ENCODE measurements around the gene REV3L. TPM values are rescaled to one million over a fixed set of nuclear protein-coding genes. Genes with fewer than 3 reads are reported as not detected.
A peak's percentile ranks its signal among the peaks of the same experiment; 100 is the strongest.

Gene REV3L
- total and polyA plus RNA-seq, 2 donors (not counting 3 experiments of a cell fraction or from before 2014, with no cell fraction given): 6.0 to 22.7 TPM

DNA sequence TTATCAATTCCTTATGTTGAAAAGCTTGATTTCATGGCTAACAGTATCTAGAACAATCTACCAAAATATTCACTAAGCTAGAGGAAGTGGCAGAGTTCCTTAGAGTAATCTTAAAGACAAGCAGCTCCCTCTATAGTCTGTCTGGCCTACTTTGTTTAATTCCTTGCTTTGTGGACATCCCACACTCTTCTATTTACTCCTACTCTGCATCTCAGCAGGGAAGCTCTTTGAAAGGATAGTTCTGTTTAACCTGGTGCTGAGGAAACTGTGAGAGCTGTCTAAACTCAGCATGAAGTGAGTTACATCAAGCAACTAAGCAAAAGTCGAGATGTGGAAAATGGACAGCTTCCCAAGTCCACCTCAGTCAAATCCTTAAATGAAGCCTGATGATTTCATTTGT is 4.3 kb downstream of the REV3L start:
- H3K9ac ChIP-seq (replicated peaks; ENCODE audit: extremely low read depth, insufficient read depth, low read length): no peak overlapping the region
- H3K9me1 ChIP-seq (replicated peaks; ENCODE audit: control insufficient read depth, extremely low read depth, insufficient read depth, low read length): no peaks in the 10 kb centered on the region
- H2AFZ ChIP-seq (ENCODE audit: low read depth, low read length): no peak overlapping the region
- H3K4me2 ChIP-seq (ENCODE audit: insufficient read depth, low read length): peak overlapping the region; percentile 54
- peaks cover 67% of the 10 kb centered on the region for H3K79me2 ChIP-seq (ENCODE audit: control insufficient read depth, insufficient read depth, low read length)
- no peaks in the 10 kb centered on the region for H4K20me1 ChIP-seq (replicated peaks; ENCODE audit: control insufficient read depth, extremely low read depth, insufficient read depth, low read length)
- CTCF ChIA-PET: interaction anchor here (0.6 to 2.8 kb wide), 60 partner anchors 9 to 565 kb away, joined by 3 to 98 read pairs (median 5); partner anchors contain the start of gene TRAF3IP2
- POLR2A ChIA-PET: interaction anchor here (0.7 to 1.1 kb wide), 3 partner anchors 89 to 220 kb away, joined by 3 read pairs; a partner anchor contains a TSS
- peak overlapping the region; percentile 10 for H3K27ac ChIP-seq (ENCODE audit: insufficient read depth, low read depth, low read length)
- no TSS peak for BruUV-seq (replicated peaks)
- H3K4me1 ChIP-seq (ENCODE audit: control insufficient read depth, extremely low read depth, insufficient read depth, low read length): peaks cover 29% of the 10 kb centered on the region
- H3K36me3 ChIP-seq (ENCODE audit: control insufficient read depth in 2 of 2, extremely low read depth in 1 of 2, insufficient read depth in 2 of 2, low read length in 2 of 2): no peaks in the 10 kb centered on the region
- intact Hi-C loops (cut with micrococcal nuclease): loop anchor here (1.0 kb wide), 2 partner anchors 117 to 219 kb away; a partner anchor contains a TSS
- no peaks in the 10 kb centered on the region for H3K9me3 ChIP-seq (replicated peaks; ENCODE audit: control insufficient read depth, insufficient read depth, low read length)
- H3K27me3 ChIP-seq (ENCODE audit: control insufficient read depth in 2 of 2, insufficient read depth in 2 of 2, low read length in 2 of 2): no peaks in the 10 kb centered on the region
- dilution Hi-C loops (cut with MboI; ENCODE audit: extremely low pct_ligation_motif_present, low sequenced_read_pairs): no loop called here
- peak; percentile 70 for DNase-seq (ENCODE audit: low read depth, low spot score)
- no peak for TF ChIP-seq POLR2A (IDR thresholded peaks at IDR 0.05; ENCODE audit: low read depth, low read length)
- no peak for TF ChIP-seq GATA2 (IDR thresholded peaks at IDR 0.05; ENCODE audit: insufficient read depth, insufficient read length, low read depth, low read length)
- TF ChIP-seq, protein P1, sequence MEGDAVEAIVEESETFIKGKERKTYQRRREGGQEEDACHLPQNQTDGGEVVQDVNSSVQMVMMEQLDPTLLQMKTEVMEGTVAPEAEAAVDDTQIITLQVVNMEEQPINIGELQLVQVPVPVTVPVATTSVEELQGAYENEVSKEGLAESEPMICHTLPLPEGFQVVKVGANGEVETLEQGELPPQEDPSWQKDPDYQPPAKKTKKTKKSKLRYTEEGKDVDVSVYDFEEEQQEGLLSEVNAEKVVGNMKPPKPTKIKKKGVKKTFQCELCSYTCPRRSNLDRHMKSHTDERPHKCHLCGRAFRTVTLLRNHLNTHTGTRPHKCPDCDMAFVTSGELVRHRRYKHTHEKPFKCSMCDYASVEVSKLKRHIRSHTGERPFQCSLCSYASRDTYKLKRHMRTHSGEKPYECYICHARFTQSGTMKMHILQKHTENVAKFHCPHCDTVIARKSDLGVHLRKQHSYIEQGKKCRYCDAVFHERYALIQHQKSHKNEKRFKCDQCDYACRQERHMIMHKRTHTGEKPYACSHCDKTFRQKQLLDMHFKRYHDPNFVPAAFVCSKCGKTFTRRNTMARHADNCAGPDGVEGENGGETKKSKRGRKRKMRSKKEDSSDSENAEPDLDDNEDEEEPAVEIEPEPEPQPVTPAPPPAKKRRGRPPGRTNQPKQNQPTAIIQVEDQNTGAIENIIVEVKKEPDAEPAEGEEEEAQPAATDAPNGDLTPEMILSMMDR (IDR thresholded peaks at IDR 0.05; ENCODE audit: extremely low read depth in 1 of 2, insufficient read depth in 1 of 2, low read depth in 1 of 2, low read length in 2 of 2): peak in 1 of 2 donors; percentile 24
- no peak overlapping the region for H3K4me3 ChIP-seq (replicated peaks in 1 of 3; ENCODE audit: insufficient read depth in 1 of 3, low read depth in 1 of 3, low read length in 3 of 3)
- no peak for FAIRE-seq

DNA sequence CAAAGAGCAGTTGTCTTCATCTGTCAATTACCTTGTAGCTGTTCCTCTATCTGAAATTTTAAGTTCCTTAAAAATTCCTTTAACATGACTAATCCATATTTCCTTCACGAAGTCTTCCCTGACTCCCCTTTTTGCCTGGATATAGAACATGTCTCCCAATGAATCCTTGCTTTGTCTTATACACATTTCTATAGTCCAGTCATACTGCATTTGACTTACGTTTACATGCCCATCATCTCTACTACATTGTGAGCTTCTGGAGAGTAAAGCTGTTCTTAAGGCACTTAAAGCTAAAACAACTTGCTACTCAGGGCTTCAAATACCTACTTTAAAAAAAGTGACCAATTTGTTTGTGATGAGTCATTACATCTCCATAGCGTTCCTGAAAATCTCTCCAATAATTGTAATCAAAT is 4.9 kb downstream of the REV3L start:
- peak; percentile 8 for FAIRE-seq
- H2AFZ ChIP-seq (ENCODE audit: low read depth, low read length): no peak overlapping the region

More for the DNA sequence above, 4.9 kb downstream of the REV3L start:
- BruUV-seq (replicated peaks): no TSS peak
- TF ChIP-seq FOS (IDR thresholded peaks at IDR 0.05; ENCODE audit: borderline replicate concordance, insufficient read depth, low read length): peak; percentile 59
- peak; percentile 60 for TF ChIP-seq JUN (IDR thresholded peaks at IDR 0.05; ENCODE audit: borderline replicate concordance, insufficient read depth, insufficient read length, low read depth)
- TF ChIP-seq, protein P1 (IDR thresholded peaks at IDR 0.05; ENCODE audit: extremely low read depth in 1 of 2, insufficient read depth in 1 of 2, low read depth in 1 of 2, low read length in 2 of 2): no peak
- TF ChIP-seq POLR2A (IDR thresholded peaks at IDR 0.05; ENCODE audit: low read depth, low read length): no peak
- intact Hi-C loops (cut with micrococcal nuclease) (loop anchor here (1.0 kb wide), 2 partner anchors 117 to 219 kb away; a partner anchor contains a TSS), dilution Hi-C loops (cut with MboI; ENCODE audit: extremely low pct_ligation_motif_present, low sequenced_read_pairs) (no loop called here)
- DNase-seq (ENCODE audit: low read depth, low spot score): peak; percentile 65
- Histone ChIP-seq H3K4me2 (ENCODE audit: insufficient read depth, low read length) (peak overlapping the region; percentile 54), H3K4me1 (ENCODE audit: control insufficient read depth, extremely low read depth, insufficient read depth, low read length) (peaks cover 29% of the 10 kb centered on the region), H3K27me3 (ENCODE audit: control insufficient read depth in 2 of 2, insufficient read depth in 2 of 2, low read length in 2 of 2) (no peaks in the 10 kb centered on the region), H3K4me3 (replicated peaks in 1 of 3; ENCODE audit: insufficient read depth in 1 of 3, low read depth in 1 of 3, low read length in 3 of 3) (no peak overlapping the region), H3K9ac (replicated peaks; ENCODE audit: extremely low read depth, insufficient read depth, low read length) (no peak overlapping the region), H4K20me1 (replicated peaks; ENCODE audit: control insufficient read depth, extremely low read depth, insufficient read depth, low read length) (no peaks in the 10 kb centered on the region), H3K9me3 (replicated peaks; ENCODE audit: control insufficient read depth, insufficient read depth, low read length) (no peaks in the 10 kb centered on the region), H3K36me3 (ENCODE audit: control insufficient read depth in 2 of 2, extremely low read depth in 1 of 2, insufficient read depth in 2 of 2, low read length in 2 of 2) (no peaks in the 10 kb centered on the region), H3K27ac (ENCODE audit: insufficient read depth, low read depth, low read length) (peak overlapping the region; percentile 59), H3K79me2 (ENCODE audit: control insufficient read depth, insufficient read depth, low read length) (peaks cover 71% of the 10 kb centered on the region), H3K9me1 (replicated peaks; ENCODE audit: control insufficient read depth, extremely low read depth, insufficient read depth, low read length) (no peaks in the 10 kb centered on the region)
- CTCF ChIA-PET: interaction anchor here (0.6 to 2.8 kb wide), 59 partner anchors 8 to 565 kb away, joined by 3 to 98 read pairs (median 5); partner anchors contain the start of gene TRAF3IP2
- POLR2A ChIA-PET: interaction anchor here (0.7 to 1.1 kb wide), 3 partner anchors 140 to 219 kb away, joined by 3 to 5 read pairs (median 3); a partner anchor contains a TSS

Data from endothelial cell of umbilical vein (primary cell).